Activated CD4-positive, alpha-beta memory T cell treated with anti-CD3 and anti-CD28 coated beads for 36 hours (primary cell): Measurements from ENCODE around the gene HSPBAP1. TPM values are rescaled to one million over a fixed set of nuclear protein-coding genes. Genes with fewer than 3 reads are reported as not detected.

ENCODE experiments used
- CTCF ChIA-PET: fragments of 350-600 bp; sonication (Branson Sonifier 250); formaldehyde crosslinking; loops from one replicate; lab custom pipeline; 2021; ENCODE audit warnings: antibody characterized with exemption, inconsistent platforms; lab: Charles Lee
- POLR2A ChIA-PET: fragments of 350-600 bp; sonication (Branson Sonifier 250); formaldehyde crosslinking; loops from one replicate; lab custom pipeline; 2021; ENCODE audit warnings: antibody characterized with exemption; lab: Charles Lee
- DNase-seq: peaks from one replicate; pipeline ENCODE4 v3.0.0-alpha.2; 2020
- H3K27ac Mint-ChIP-seq: one replicate; pipeline ENCODE4 v1.8.0; 2021; ENCODE audit warnings: mixed read lengths
- H3K27me3 Mint-ChIP-seq: one replicate; pipeline ENCODE4 v1.8.0; 2021; ENCODE audit warnings: mixed read lengths
- H3K36me3 Mint-ChIP-seq: one replicate; pipeline ENCODE4 v1.8.0; 2021; ENCODE audit warnings: mixed read lengths
- H3K4me1 Mint-ChIP-seq: one replicate; pipeline ENCODE4 v1.8.0; 2021; ENCODE audit warnings: low read depth, mixed read lengths
- H3K4me3 Mint-ChIP-seq: one replicate; pipeline ENCODE4 v1.8.0; 2021; ENCODE audit warnings: mild to moderate bottlenecking, mixed read lengths
- H3K9me3 Mint-ChIP-seq: one replicate; pipeline ENCODE4 v1.8.0; 2021; ENCODE audit warnings: mixed read lengths
- intact Hi-C: fragments of 100-400 bp; cut with micrococcal nuclease; formaldehyde crosslinking; loops from one replicate; pipeline ENCODE4 v1.15.1; 2023
- total RNA-seq, 2 experiments: library from RNA; stranded (reverse); gene quantifications; one replicate each; pipeline ENCODE4 v1.2.3, GENCODE V29; 2021

The HSPBAP1 gene
- total RNA-seq, 2 experiments from 2014 or later, result 4.8 TPM

DNA sequence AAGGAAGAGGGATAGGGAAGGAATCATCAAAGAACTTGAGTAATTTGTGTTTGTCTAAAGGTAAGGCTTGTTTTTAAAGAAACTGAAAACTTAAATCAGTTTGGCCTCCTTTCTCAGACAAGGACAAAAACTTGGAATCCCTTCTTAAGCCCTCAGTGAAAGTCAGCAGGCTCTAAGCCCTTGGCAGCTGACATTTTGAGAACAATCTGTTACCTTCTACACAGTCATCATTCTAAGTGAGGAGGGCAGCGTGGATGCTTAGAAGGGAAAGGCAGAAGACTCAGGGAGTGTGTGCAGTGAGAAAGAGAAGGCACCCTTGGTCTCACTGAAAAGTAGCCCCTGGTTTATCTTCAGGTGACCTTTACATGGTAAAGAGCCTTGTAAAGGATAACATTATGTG, 10.8 kb downstream of the HSPBAP1 start:
- H3K27ac Mint-ChIP-seq, result no peak overlapping the region
- H3K4me3 Mint-ChIP-seq, result no peak overlapping the region
- no peak for DNase-seq
- CTCF ChIA-PET, result no interaction called here
- peaks cover 8% of the 10 kb centered on the region for H3K36me3 Mint-ChIP-seq
- no peaks in the 10 kb centered on the region for H3K27me3 Mint-ChIP-seq
- peaks cover 11% of the 10 kb centered on the region for H3K4me1 Mint-ChIP-seq
- POLR2A ChIA-PET, result no interaction called here
- intact Hi-C loops, result no loop called here
- no peaks in the 10 kb centered on the region for H3K9me3 Mint-ChIP-seq

DNA sequence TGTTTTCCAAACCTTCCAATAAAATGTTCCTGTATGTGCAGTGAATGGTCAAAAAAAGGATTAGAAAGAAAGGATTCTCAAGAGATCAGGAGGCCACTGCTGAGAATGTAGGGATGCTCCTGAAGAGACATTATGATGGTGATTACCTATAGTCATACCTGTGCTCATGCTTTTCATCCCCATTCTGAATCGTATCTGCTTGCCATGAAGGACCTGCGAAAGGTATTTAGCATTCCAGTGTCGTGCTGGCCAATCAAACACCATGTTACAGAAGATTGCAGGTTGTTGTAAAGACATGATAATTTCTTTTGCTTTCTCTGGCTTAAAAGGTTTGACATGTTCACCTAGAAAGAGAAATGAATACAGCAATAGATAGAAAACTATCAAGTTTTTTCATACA, 16.1 kb downstream of the HSPBAP1 start:
- intact Hi-C loops, result no loop called here
- H3K9me3 Mint-ChIP-seq, result no peaks in the 10 kb centered on the region
- H3K27ac Mint-ChIP-seq, result no peak overlapping the region
- POLR2A ChIA-PET, result no interaction called here
- no peaks in the 10 kb centered on the region for H3K27me3 Mint-ChIP-seq
- CTCF ChIA-PET, result no interaction called here
- peaks cover 4% of the 10 kb centered on the region for H3K36me3 Mint-ChIP-seq
- DNase-seq, result no peak
- H3K4me3 Mint-ChIP-seq, result no peak overlapping the region
- no peaks in the 10 kb centered on the region for H3K4me1 Mint-ChIP-seq

DNA sequence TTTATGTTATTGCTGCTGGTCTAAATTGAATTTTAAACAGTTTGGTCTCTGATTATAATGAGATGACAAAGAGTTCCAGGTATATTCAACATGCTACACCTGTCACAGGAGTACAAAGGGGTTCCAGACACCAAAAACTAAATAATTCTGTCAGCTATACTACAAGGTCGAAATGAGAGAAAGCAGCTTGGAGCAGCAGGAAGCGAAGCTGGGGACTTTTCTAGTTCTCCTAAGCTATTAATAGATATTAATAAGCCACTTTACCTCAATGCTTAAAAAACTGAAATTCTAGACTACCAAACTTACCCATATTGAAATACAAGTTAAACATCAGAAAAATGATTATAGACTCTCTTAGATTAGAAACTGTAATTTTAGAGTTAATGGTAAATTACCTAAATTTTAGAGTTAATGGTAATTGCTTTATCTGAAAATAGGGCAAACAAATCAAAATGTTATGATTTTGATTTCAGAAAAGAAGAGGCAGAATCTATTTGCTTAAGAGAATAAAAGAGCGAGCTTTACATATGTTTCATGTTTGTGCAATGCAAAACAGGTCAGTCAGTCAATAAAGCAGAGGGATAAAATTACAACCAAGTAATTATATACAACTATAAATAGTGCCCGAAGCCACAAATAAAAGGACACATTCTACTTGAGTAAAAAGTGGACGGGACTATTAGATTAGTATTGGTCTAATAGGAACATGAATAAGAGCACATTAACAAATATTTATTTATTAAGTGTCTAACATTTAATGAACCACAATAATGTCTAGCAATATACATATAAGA, 16.8 kb downstream of the HSPBAP1 start:
- CTCF ChIA-PET, result no interaction called here
- Mint-ChIP-seq H3K27ac (no peak overlapping the region), H3K27me3 (no peaks in the 10 kb centered on the region), H3K36me3 (peaks cover 4% of the 10 kb centered on the region), H3K4me3 (no peak overlapping the region), H3K4me1 (no peaks in the 10 kb centered on the region), H3K9me3 (no peaks in the 10 kb centered on the region)
- intact Hi-C loops, result no loop called here
- DNase-seq, result no peak
- POLR2A ChIA-PET, result no interaction called here

DNA sequence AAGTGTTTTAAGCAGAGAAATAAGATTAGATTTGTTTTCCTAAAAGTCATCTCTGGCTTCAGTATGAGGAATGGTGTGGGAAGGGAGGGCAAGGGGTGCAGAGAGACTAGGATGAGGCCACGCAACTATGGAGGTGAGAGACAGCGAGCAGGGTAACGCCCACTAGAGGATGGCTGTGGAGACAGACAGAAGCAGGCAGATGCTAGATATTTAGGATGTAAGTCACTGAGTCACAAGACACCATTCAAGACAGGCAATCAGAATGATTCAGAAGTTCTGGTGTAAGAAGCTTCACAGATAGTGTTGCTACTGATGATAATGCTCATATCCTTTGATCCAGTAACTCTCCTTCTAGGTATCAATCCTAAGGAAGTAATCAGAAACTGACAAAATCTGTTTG, 19.1 kb downstream of the HSPBAP1 start:
- Mint-ChIP-seq H3K4me1 (no peaks in the 10 kb centered on the region), H3K27me3 (no peaks in the 10 kb centered on the region), H3K36me3 (no peaks in the 10 kb centered on the region), H3K4me3 (no peak overlapping the region), H3K27ac (no peak overlapping the region), H3K9me3 (no peaks in the 10 kb centered on the region)
- POLR2A ChIA-PET, result no interaction called here
- intact Hi-C loops, result no loop called here
- CTCF ChIA-PET, result interaction anchor here (0.7 to 1.9 kb wide), 2 partner anchors 10 to 20 kb away, joined by 4 to 8 read pairs; no protein-coding TSS in a partner anchor
- DNase-seq, result no peak

DNA sequence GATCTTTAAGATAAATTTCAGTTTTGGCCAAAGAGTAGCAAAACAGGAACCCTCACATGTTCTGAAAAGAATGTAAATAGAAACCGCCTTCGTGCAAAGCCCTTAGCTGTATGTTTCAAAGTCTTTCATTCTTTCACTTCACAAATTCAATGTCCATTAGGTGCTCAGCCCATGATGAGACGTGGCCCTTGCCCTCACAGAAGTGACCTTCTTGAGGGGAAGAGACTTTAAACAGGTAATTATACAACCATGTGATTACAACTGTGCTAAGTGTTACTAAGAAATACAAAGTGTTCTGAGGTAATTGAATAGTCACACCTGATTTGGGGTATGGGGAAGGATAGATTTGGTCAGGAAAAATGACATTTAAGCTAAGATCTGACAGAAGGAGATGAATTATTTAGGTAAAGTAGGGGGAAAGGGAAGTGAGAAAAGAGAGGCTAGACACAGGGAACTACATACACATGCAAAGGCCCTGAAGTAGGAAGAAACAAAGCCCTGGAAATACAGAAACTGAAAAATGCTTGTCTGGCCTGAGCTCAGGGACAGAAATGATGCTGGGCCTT, 19.6 kb downstream of the HSPBAP1 start:
- ChIA-PET CTCF (interaction anchor here (0.7 to 1.9 kb wide), 2 partner anchors 10 to 19 kb away, joined by 4 to 8 read pairs; no protein-coding TSS in a partner anchor), POLR2A (no interaction called here)
- no peaks in the 10 kb centered on the region for H3K27me3 Mint-ChIP-seq
- intact Hi-C loops, result no loop called here
- no peaks in the 10 kb centered on the region for H3K4me1 Mint-ChIP-seq
- no peak overlapping the region for H3K27ac Mint-ChIP-seq
- no peak overlapping the region for H3K4me3 Mint-ChIP-seq
- H3K9me3 Mint-ChIP-seq, result no peaks in the 10 kb centered on the region
- H3K36me3 Mint-ChIP-seq, result peaks cover 4% of the 10 kb centered on the region
- DNase-seq, result no peak

DNA sequence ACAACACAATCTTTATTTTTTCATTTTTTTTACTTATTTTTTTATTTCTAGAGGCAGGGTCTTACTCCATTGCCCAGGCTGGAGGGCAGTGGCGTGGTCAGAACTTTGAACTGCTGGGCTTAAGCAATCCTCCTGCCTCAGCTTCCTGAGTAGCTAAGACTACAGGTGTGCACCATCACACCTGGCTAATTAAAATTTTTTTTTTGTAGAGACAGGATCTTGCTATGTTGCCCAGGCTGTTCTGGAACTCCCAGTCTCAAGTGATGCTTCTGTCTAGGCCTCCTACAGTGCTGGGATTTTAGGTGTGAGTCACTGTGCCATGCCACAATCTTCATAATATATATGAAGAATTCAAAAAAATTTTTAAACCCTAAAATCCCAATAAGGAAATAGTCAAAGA, 20.8 kb downstream of the HSPBAP1 start:
- no peak for DNase-seq
- no peaks in the 10 kb centered on the region for H3K4me1 Mint-ChIP-seq
- H3K27ac Mint-ChIP-seq, result no peak overlapping the region
- H3K27me3 Mint-ChIP-seq, result no peaks in the 10 kb centered on the region
- ChIA-PET CTCF (no interaction called here), POLR2A (no interaction called here)
- H3K36me3 Mint-ChIP-seq, result peaks cover 6% of the 10 kb centered on the region
- intact Hi-C loops, result no loop called here
- no peaks in the 10 kb centered on the region for H3K9me3 Mint-ChIP-seq
- no peak overlapping the region for H3K4me3 Mint-ChIP-seq

DNA sequence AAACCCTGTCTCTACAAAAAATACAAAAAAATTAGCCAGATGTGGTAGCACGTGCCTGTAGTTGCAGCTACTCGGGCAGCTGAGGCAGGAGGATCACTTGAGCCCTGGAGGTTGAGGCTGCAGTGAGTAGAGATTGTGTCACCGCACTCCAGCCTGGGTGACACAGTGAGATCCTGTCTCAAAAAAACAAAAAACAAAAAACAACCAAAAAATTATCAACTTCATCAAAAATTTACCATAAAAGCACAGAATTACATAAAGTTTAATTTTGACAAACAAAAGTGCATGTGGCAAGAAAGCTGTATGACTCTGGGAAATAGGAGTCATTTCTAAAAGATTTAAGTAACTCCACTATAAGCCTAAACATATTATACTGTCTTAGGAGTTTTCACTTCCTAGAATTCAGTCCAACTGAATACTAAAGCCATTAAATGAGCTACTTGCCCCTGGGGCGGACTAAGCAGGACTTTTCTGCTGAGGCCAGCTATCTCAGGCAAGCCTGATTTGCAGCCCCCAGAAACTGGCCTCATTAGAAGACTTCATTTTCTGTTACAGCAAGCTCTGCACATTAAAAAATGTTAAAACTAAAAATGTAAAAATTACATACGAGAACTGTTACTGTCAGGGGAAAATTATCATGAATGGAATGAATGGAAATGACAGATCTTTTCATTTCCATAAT, 23.0 kb downstream of the HSPBAP1 start:
- ChIA-PET CTCF (interaction anchor here (0.7 to 1.4 kb wide), 3 partner anchors 15 to 377 kb away, joined by 3 to 4 read pairs (median 3); no protein-coding TSS in a partner anchor), POLR2A (no interaction called here)
- DNase-seq, result no peak
- no peaks in the 10 kb centered on the region for H3K27me3 Mint-ChIP-seq
- H3K27ac Mint-ChIP-seq, result no peak overlapping the region
- no peak overlapping the region for H3K4me3 Mint-ChIP-seq
- no peaks in the 10 kb centered on the region for H3K4me1 Mint-ChIP-seq
- no peaks in the 10 kb centered on the region for H3K9me3 Mint-ChIP-seq
- H3K36me3 Mint-ChIP-seq, result peaks cover 6% of the 10 kb centered on the region
- intact Hi-C loops, result no loop called here

DNA sequence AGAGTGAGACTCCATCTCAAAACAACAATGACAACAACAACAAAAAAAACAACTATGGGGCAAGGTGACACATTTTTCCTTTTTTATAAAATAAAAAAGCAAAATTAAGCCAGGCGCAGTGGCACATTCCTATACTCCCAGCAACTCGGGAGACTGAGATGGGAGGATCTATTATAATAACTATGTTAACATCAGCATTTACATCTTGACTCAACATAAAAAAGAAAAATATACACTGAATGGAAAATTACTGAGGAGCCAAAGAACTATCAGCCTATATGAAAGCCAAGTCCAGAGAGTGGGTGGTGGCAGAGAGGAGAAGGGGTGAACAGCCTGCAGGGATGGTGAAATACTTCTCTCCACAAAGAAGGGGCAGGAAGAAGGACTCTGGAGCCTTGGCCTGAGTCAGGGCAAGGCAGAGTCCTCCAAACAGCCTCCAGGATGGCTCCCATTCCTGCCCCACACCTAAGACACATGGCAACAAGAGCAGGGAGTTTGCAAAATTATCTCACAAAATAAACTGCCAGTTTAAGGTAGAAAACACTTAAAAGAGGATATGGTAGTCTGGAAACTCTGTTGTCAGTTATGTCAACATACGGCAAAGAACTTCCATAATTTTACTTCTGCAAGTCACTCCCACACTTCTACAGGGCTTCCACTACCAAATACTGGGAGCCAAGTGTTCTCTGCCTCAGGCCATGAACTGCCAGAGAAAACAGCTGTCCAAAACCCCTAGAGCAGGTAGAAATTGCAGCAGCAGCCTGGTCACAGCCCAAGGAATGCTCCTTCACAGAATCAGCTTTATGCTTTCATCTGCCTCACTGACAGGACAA, 25.9 kb downstream of the HSPBAP1 start:
- POLR2A ChIA-PET, result no interaction called here
- H3K4me3 Mint-ChIP-seq, result no peak overlapping the region
- H3K27me3 Mint-ChIP-seq, result no peaks in the 10 kb centered on the region
- no peaks in the 10 kb centered on the region for H3K4me1 Mint-ChIP-seq
- H3K27ac Mint-ChIP-seq, result no peak overlapping the region
- H3K9me3 Mint-ChIP-seq, result no peaks in the 10 kb centered on the region
- CTCF ChIA-PET, result no interaction called here
- peaks cover 6% of the 10 kb centered on the region for H3K36me3 Mint-ChIP-seq
- DNase-seq, result no peak
- intact Hi-C loops, result no loop called here

DNA sequence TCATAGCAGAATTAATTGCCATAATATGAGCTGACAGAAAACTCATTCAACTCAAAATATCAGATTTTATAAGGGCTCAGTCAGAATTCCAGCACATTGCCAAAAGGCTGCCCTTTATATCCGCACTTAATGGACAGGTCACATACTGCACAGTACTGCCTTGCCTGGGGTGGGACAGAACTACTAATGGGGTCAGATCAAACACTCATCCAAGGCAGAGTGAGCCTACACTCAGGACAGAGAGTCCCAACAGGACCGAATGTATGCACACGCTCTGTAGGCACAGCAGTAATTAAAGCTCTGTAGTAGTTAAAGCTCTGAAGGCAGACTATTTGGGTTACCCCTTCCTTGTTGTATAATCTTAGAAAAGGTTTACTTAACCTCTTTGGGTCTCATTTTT, 27.2 kb downstream of the HSPBAP1 start:
- CTCF ChIA-PET, result no interaction called here
- no peak for DNase-seq
- Mint-ChIP-seq H3K27me3 (no peaks in the 10 kb centered on the region), H3K4me1 (no peaks in the 10 kb centered on the region), H3K36me3 (peaks cover 7% of the 10 kb centered on the region), H3K9me3 (no peaks in the 10 kb centered on the region), H3K27ac (no peak overlapping the region), H3K4me3 (no peak overlapping the region)
- POLR2A ChIA-PET, result no interaction called here
- intact Hi-C loops, result no loop called here

DNA sequence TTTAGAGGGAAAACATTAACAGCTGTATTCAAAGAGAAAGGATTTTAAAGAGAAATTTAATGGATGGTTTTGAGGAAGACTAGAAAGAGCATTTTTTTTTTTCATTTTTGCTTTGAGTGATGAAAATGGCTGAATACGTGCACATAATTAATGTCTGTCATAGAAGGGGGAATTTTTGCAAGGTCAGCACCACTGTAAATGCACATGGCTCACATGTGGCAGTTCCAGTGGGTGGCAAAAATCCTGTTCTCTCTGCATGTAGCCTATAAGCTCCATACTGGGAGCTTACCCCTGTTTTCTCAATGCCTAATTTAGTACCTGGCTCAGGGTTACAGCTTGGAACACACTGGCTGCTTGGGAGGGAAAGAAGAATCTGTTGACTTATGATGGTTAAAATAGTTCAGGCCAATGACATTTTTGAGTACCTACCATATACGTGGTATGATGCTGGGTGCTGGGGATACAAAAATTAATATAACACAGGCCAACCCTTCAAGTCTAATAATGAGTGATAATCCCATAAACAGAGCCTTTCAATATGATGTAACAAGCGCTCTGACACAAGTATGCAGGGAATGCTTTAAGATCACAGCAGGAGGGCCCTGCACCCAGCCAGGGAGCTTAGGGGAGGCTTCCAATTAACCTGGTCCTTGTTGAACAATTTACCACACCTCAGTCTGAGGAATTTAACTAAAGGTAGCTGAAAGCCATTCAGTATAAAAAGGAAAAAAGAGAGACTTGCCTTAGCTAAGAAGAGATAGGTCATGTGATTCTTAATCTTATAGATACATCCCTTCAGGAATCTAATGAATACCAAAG, 33.0 kb downstream of the HSPBAP1 start:
- POLR2A ChIA-PET, result no interaction called here
- H3K27me3 Mint-ChIP-seq, result no peaks in the 10 kb centered on the region
- peaks cover 3% of the 10 kb centered on the region for H3K36me3 Mint-ChIP-seq
- H3K4me1 Mint-ChIP-seq, result no peaks in the 10 kb centered on the region
- H3K4me3 Mint-ChIP-seq, result no peak overlapping the region
- no peaks in the 10 kb centered on the region for H3K9me3 Mint-ChIP-seq
- intact Hi-C loops, result no loop called here
- CTCF ChIA-PET, result no interaction called here
- H3K27ac Mint-ChIP-seq, result no peak overlapping the region
- no peak for DNase-seq

DNA sequence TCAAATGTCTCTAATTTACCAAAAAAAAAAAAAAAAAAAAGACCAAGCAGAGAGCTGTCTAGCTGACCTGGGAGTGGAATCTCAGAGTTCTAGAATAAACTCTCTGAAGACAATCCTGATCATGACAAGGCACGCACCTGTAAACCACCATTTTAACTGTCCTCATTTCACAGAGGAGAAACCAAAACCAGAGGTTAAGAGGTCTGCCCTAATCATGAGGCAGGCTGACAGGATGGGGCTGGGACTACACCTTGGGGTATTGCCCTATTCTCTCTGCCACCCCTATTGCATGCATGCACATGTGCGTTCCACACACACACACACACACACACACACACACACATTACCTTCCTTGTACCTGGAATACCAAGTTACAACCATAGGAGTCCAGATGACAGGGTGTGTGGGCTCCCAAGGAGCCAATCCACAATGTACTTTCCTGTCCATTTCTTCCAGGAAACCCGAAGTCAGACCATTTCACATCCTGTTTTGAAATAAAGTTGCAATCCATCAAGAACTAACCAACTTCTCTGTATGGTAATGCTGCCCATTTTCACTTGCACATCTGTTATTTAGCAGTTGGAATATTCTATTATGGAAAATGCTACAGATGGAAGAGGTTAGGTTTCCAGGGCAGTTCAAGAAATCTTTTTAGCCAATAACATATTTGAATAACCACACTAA, 34.6 kb downstream of the HSPBAP1 start:
- Mint-ChIP-seq H3K4me1 (no peaks in the 10 kb centered on the region), H3K27me3 (no peaks in the 10 kb centered on the region), H3K9me3 (no peaks in the 10 kb centered on the region), H3K36me3 (peaks cover 9% of the 10 kb centered on the region), H3K27ac (no peak overlapping the region), H3K4me3 (no peak overlapping the region)
- intact Hi-C loops, result loop anchor here (10.0 kb wide), 2 partner anchors 106 to 186 kb away; no protein-coding TSS in a partner anchor
- ChIA-PET CTCF (no interaction called here), POLR2A (no interaction called here)
- no peak for DNase-seq
